ENCODE measurements around the gene CCDC97. TPM values are rescaled to one million over a fixed set of nuclear protein-coding genes. Genes with fewer than 3 reads are reported as not detected.

The CCDC97 gene
- total and polyA plus RNA-seq, 2 of the 8 experiments (the other 6 are each of a cell fraction or from before 2014, with no cell fraction given), result 19.8 to 27.1 TPM

DNA sequence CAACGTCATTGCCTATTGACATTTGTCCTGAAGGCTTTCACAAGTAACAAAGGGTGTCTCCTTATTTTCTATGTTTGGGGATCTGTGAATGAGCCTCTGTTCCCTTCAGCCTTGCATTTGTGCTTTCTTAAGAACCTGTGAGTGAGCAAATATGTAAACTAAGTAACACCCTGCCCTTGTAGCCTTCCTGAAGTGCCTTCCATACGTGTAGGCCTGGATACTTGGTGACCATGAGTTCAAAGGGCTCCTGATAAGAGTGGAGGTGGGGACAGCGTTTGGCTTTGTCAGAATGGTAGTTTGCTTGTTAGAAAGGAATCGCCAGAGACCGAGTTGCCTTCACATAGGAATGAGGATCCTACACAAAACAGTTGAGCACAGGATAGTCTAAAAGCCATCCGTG is 14.5 kb upstream of the CCDC97 start:
- no peak for FAIRE-seq
- CTCF ChIA-PET (ENCODE audit: partially characterized antibody), result interaction anchor here (7.8 kb wide), 1 partner anchor 10 kb away, joined by 63 read pairs; no protein-coding TSS in a partner anchor
- no peak overlapping the region for H4K5ac ChIP-seq (ENCODE audit: insufficient read length, low read depth, low read length)
- H2BK12ac ChIP-seq (ENCODE audit: low read depth, low read length), result no peak overlapping the region
- H3K79me1 ChIP-seq (ENCODE audit: low read depth, low read length), result peaks cover 5% of the 10 kb centered on the region; the same call in 1 of the 2 replicates
- H2AK5ac ChIP-seq (ENCODE audit: low read depth, low read length), result no peak overlapping the region
- no peaks in the 10 kb centered on the region for H3K27me3 ChIP-seq (replicated peaks in 1 of 4; ENCODE audit: control insufficient read depth in 3 of 4, extremely low read depth in 1 of 4, insufficient read depth in 3 of 4, low read length in 3 of 4)
- peaks cover 9 to 26% of the 10 kb centered on the region in 2 experiments for H4K20me1 ChIP-seq (replicated peaks in 1 of 2; ENCODE audit: control insufficient read depth in 1 of 2, insufficient read depth in 2 of 2, low read length in 2 of 2)
- no peak overlapping the region for H3K18ac ChIP-seq (ENCODE audit: extremely low read depth, low read length)
- no peak overlapping the region for H4K8ac ChIP-seq (ENCODE audit: extremely low read depth, insufficient read depth, low read length)
- no peak overlapping the region for H3K23ac ChIP-seq (ENCODE audit: insufficient read length)
- H2BK20ac ChIP-seq (ENCODE audit: low read length), result no peak overlapping the region
- POLR2A ChIA-PET (ENCODE audit: partially characterized antibody), result interaction anchor here (22.6 to 38.6 kb wide), 2 partner anchors 8 to 15 kb away, joined by 579 read pairs; partner anchors contain the start of genes CCDC97 and HNRNPUL1
- no peak overlapping the region for H4K91ac ChIP-seq (replicated peaks; ENCODE audit: insufficient read length, low read length)
- no peak overlapping the region for H3K14ac ChIP-seq (ENCODE audit: insufficient read length)
- H3K56ac ChIP-seq (replicated peaks; ENCODE audit: insufficient read length, low read depth, low read length), result no peak overlapping the region
- H3K4me1 ChIP-seq (replicated peaks in 1 of 4; ENCODE audit: control insufficient read depth in 3 of 4, insufficient read depth in 4 of 4, low read length in 3 of 4), result no peaks in the 10 kb centered on the region
- peaks cover 74 to 100% (median 96%) of the 10 kb centered on the region in 4 experiments for H3K36me3 ChIP-seq (ENCODE audit: control insufficient read depth in 2 of 4, insufficient read depth in 4 of 4, low read length in 3 of 4)
- no peaks in the 10 kb centered on the region for H3K23me2 ChIP-seq (ENCODE audit: low read depth, low read length)
- H2AFZ ChIP-seq (ENCODE audit: low read length), result no peak overlapping the region
- TF ChIP-seq JUND (IDR thresholded peaks at IDR 0.05; ENCODE audit: low read length) (no peak), RBBP5 (IDR thresholded peaks at IDR 0.05; ENCODE audit: borderline replicate concordance, low read depth, low read length) (no peak), BACH1 (IDR thresholded peaks at IDR 0.05; ENCODE audit: low read length) (no peak), RFX5 (IDR thresholded peaks at IDR 0.05; ENCODE audit: borderline replicate concordance, low read depth, low read length) (no peak), CHD2 (IDR thresholded peaks at IDR 0.05; ENCODE audit: low read length) (no peak), GTF2F1 (IDR thresholded peaks at IDR 0.05; ENCODE audit: borderline replicate concordance, low read depth, low read length) (no peak), HDAC2 (IDR thresholded peaks at IDR 0.05; ENCODE audit: borderline replicate concordance in 1 of 2, low read depth in 2 of 2, low read length in 2 of 2) (no peak), NRF1 (IDR thresholded peaks at IDR 0.05; ENCODE audit: low read depth, low read length) (no peak), POLR2AphosphoS5 (IDR thresholded peaks at IDR 0.05; ENCODE audit: low read depth, low read length) (no peak; the same call in 1 of the 2 replicates), JUN (IDR thresholded peaks at IDR 0.05; ENCODE audit: low read depth, low read length) (no peak)
- H3K4me2 ChIP-seq (ENCODE audit: insufficient read depth in 1 of 2, low read depth in 2 of 2, low read length in 2 of 2), result no peak overlapping the region
- no peak overlapping the region for H3K4ac ChIP-seq (replicated peaks; ENCODE audit: insufficient read length, low read depth, low read length)
- no peaks in the 10 kb centered on the region for H3K9me3 ChIP-seq (ENCODE audit: insufficient read depth in 2 of 2, low read depth in 1 of 2, low read length in 1 of 2)
- H3K79me2 ChIP-seq (ENCODE audit: control insufficient read depth in 1 of 2, insufficient read depth in 2 of 2, low read length in 2 of 2), result 0 out of 4 replicates have a peak, but pooled peaks cover 0 to 4% of the 10 kb centered on the region in 2 experiments
- H2BK5ac ChIP-seq (ENCODE audit: low read depth, low read length), result no peak overlapping the region
- H2BK120ac ChIP-seq (replicated peaks; ENCODE audit: low read depth, low read length), result no peak overlapping the region
- DNase-seq (ENCODE audit: low read depth in 1 of 2, low spot score in 2 of 2), result no peak
- no peak overlapping the region for H2BK15ac ChIP-seq (ENCODE audit: low read length)
- H3K9ac ChIP-seq (replicated peaks in 1 of 4; ENCODE audit: extremely low read depth in 1 of 4, low read depth in 3 of 4, low read length in 3 of 4), result no peak overlapping the region
- no peak overlapping the region for H3K27ac ChIP-seq (ENCODE audit: low read depth, low read length)
- WGBS, 2 experiments (ENCODE audit: extremely low coverage in 1 of 2, insufficient coverage in 1 of 2, insufficient read length in 1 of 2, insufficient replicate concordance in 2 of 2, low coverage in 1 of 2, low lambda C conversion rate in 2 of 2, missing lambda C conversion rate in 1 of 2), result 92% methylated on average over 6 of the region's 6 CpGs; no CpG with 5 or more reads in 1 of the 2 experiments
- H3K4me3 ChIP-seq (ENCODE audit: extremely low read depth in 1 of 4, insufficient read depth in 2 of 4, low read depth in 3 of 4, low read length in 4 of 4), result no peak overlapping the region

All from H1 (cell line).